Cardiac fibroblast (primary cell): ENCODE measurements around the gene GALNT1.

ENCODE experiments used
- DNase-seq, 2 donors: peaks; one replicate each; pipeline versions ENCODE4 v3.0.0 to v3.0.0-alpha.2; 2010; ENCODE audit warnings: low read depth in 2 of 2
- H3K4me3 ChIP-seq, 2 donors: replicated peaks in 1 of 2; 1 replicate in 1 of 2; 2 replicates in 1 of 2; pipeline ENCODE4 v1.5.1; 2011; ENCODE audit warnings: low read depth in 2 of 2, low read length in 2 of 2, mild to moderate bottlenecking in 2 of 2, moderate library complexity in 1 of 2
- TF ChIP-seq, protein P1 (sequence below): IDR thresholded peaks from one replicate; pipeline ENCODE4 v1.5.1; 2011; ENCODE audit warnings: low read depth, mild to moderate bottlenecking, low read length, inconsistent platforms

The GALNT1 gene

DNA sequence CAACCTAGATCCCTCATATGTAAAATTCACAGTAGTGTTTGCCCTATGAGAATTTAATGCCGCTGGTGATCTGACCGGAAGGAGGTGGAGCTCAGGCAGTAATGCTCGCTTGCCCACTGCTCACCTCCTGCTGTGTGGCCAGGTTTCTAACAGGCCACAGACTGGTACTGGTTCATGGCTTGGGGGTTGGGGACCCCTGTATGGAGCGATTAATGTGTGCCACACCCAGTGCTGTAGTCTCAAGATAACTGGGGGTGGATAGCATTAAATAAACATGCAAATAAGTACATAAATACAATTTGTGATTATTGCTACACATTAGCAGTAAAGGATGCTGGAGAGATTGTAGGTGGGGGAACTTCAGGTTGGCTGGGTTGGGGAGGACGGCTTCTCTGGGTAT lies 3.2 kb downstream of the GALNT1 start:
- no peak for DNase-seq
- TF ChIP-seq, protein P1, sequence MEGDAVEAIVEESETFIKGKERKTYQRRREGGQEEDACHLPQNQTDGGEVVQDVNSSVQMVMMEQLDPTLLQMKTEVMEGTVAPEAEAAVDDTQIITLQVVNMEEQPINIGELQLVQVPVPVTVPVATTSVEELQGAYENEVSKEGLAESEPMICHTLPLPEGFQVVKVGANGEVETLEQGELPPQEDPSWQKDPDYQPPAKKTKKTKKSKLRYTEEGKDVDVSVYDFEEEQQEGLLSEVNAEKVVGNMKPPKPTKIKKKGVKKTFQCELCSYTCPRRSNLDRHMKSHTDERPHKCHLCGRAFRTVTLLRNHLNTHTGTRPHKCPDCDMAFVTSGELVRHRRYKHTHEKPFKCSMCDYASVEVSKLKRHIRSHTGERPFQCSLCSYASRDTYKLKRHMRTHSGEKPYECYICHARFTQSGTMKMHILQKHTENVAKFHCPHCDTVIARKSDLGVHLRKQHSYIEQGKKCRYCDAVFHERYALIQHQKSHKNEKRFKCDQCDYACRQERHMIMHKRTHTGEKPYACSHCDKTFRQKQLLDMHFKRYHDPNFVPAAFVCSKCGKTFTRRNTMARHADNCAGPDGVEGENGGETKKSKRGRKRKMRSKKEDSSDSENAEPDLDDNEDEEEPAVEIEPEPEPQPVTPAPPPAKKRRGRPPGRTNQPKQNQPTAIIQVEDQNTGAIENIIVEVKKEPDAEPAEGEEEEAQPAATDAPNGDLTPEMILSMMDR, result no peak
- no peak overlapping the region for H3K4me3 ChIP-seq

DNA sequence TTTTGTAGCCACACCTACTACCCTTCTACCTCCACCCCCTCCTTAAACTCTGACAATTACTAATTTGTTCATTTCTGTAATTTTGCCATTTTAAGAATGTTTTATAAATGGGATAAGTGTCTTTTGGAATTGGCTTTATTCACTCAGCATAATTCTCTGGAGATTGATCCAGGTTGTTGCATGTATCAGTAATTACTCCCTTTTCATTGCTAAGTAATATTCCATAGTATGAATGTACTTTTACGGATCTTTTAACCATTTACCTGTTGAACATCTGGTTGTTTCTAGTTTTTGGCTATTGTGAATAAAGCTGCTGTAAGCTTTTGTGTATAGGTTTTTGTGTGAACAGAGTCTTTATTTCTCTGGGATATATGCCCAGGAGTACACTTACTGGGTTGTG lies 4.1 kb downstream of the GALNT1 start:
- DNase-seq, result no peak
- H3K4me3 ChIP-seq, result no peak overlapping the region
- TF ChIP-seq, protein P1, result no peak

DNA sequence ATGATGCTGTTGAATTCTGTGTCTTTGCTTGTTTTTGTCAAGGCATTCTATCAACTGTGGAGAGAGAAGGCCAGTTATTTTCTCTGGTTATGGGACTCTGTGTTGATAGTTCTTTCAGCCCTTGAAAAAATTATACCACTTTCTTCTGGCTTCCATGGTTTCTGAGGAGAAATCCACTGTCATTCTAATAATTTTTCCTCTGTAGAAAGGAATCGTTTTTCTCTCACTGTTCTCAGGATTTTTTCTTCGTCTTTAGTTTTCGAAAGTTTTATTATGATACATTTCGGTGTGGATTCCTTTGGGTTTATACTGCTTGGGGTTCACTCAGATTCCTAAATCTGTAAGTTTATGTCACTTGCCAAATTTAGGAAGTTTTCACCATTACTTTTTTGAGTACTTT lies 6.6 kb downstream of the GALNT1 start:
- no peak overlapping the region for H3K4me3 ChIP-seq
- no peak for DNase-seq
- TF ChIP-seq, protein P1, result no peak

DNA sequence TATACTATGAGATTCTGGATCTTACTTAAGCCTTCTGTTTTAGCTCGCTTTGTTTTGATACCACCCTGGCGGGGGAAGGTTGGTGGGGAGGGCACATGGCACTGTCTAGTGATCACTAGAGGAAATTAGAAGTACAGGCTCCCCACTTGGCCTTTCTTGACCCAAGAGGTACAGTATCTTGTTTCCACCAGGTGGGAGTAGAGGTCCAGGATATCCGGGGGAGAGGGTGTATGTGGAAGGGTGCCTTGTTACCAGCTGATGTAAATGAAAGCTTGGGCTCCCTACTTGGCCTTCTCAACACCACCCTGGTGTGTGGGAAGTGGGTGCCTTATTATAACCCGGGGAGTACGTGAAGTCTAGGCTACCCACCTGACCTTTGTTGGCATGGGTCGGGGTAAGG lies 7.5 kb downstream of the GALNT1 start:
- TF ChIP-seq, protein P1, result peak; percentile 9
- no peak overlapping the region for H3K4me3 ChIP-seq
- no peak for DNase-seq

DNA sequence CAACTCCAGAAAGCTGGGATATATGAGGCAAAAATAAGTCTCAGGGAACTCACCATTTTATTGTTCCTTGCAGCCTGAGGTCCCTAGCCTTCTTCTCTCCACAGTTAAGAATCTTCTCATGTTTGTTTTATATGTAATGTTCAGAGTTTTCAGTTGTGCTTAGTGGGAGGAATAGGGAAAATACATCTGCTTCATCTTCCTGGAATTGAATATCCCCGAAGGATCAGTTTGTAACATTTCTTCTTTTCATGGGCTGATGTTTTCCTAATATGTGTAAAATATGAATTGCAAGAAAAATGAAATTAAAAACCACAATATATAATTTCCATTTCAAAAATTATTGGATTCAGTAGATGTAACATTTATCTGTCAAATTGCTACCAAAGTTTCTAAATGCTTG lies 8.0 kb downstream of the GALNT1 start:
- DNase-seq, result no peak
- TF ChIP-seq, protein P1, result no peak
- no peak overlapping the region for H3K4me3 ChIP-seq

DNA sequence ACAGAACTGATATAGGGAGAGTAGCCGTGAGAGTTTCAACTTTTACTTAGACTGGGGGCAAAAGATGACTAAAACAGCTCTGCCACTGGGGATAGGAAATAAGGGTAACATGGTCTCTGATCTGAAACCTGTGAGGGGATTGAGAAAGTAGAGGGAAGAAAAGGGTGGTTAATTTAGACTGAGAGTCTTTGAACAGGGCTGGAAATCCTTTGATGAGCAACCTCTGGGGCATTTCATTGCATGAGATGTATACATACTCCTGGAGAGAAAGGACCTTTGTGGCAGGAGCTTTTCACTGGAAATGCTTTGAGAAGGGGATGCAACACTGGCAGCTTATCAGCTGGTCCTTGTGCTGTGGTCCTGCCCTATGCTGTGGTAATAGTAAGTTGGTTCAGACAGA lies 9.4 kb downstream of the GALNT1 start:
- H3K4me3 ChIP-seq, result no peak overlapping the region
- DNase-seq, result peak in 1 of 2 donors; percentile 20
- TF ChIP-seq, protein P1, result no peak

DNA sequence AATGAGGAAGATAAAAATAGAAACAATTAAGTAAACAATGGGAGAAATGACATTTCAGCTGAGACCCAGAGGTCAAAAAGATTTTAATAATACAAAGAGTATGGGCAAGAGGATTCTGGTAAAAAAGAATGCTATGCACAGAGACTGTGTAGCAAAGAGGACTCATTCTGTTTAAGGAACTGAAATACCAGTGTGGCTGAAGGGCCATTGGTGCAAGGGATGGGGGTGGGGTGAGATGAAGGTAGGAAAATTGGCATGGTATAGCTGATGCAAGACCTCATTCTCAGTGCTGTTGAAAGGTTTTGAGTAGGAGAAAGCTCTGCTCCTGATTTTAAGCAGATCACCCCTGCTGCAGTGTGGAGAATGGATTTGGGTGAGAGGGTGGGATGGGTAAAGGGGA lies 10.8 kb downstream of the GALNT1 start:
- TF ChIP-seq, protein P1, result no peak
- DNase-seq, result no peak
- H3K4me3 ChIP-seq, result no peak overlapping the region
